NCI-H1694 (cell line): ENCODE data around the gene HS3ST6.
"Not testable (repeated sequence)": the region's sequence is repeated elsewhere in the genome, so short reads cannot be mapped to it uniquely, and the experiment has no call there.

Source experiments
- DNase-seq: peaks from one replicate; lab custom pipeline; 2025; lab: John Stamatoyannopoulos, UW

Gene HS3ST6

GRCh38 chr16:1877804-1878203 is 40.4 kb downstream of the HS3ST6 start:
- no peak for DNase-seq

DNA sequence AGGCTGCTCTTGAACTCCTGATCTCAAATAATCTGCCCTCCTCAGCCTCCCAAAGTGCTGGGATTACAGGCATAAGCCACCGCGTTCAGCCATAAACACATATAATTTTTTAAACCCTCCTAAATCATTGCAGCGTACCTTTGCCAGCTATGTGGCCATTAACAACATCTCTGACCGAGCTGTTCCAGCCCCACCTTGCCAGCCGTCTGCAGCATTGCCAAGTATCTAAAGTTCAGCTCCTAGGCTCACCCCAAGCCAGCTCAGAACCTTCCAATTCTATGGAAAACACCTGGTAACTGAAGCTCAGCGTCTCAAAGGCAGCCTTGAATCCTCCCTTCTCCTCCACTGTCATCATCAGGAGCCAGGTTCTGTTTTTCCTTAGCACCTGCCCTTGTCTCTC is 41.1 kb downstream of the HS3ST6 start:
- DNase-seq = no peak

- no peak for DNase-seq
Measured at GRCh38 chr16:1876468-1876867, 41.7 kb downstream of the HS3ST6 start.

DNA sequence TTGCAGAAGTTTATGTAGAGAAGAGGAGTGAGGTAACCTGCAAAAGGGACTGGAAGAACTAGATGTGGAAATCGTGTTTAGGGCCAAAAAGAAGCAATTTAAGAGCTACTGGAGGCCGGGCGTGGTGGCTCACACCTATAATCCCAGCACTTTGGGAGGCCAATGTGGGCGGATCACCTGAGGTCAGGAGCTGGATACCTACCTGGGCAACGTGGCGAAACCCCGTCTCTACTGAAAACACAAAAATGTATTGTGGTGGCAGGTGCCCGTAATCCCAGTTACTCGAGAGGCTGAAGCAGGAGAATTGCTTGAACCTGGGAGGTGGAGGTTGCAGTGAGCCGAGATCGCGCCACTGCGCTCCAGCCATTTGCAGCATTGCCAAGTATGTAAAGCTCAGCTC is 42.1 kb downstream of the HS3ST6 start:
- DNase-seq = not testable (repeated sequence)

GRCh38 chr16:1874854-1875253 is 43.4 kb downstream of the HS3ST6 start:
- DNase-seq = no peak

GRCh38 chr16:1871974-1872635 is 46.1 kb downstream of the HS3ST6 start, which contains the start of gene MEIOB:
Gene MEIOB (minus strand): TSS chr16:1872164. CDS start chr16:1868175, 3,989 bp downstream.
- no peak for DNase-seq

GRCh38 chr16:1870365-1871082 is 47.7 kb downstream of the HS3ST6 start:
- DNase-seq = no peak

- no peak for DNase-seq
Measured at GRCh38 chr16:1865902-1866690, 52.1 kb downstream of the HS3ST6 start.

GRCh38 chr16:1863681-1864460 is 54.3 kb downstream of the HS3ST6 start:
- DNase-seq = peak; percentile 11

DNA sequence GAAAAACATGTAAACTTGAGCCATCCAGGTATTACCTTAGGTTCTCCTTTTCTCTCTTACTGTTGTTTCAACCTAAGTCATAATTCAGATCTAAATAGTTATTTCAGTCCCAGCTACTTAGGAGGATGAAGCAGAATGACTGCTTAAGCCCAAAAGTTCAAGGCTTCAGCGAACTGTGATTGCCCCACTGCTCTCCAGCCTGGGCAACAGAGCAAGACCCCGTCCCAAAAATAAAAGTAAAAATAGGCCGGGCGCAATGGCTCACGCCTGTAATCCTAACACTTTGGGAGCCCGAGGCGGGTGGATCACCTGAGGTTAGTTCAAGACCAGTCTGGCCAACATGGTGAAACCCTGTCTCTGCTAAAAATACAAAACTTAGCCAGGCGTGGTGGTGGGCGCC is 55.8 kb downstream of the HS3ST6 start:
- no peak for DNase-seq

- no peak for DNase-seq
Measured at GRCh38 chr16:1861730-1862129, 56.5 kb downstream of the HS3ST6 start.
